ENCODE data around the gene IRX1.

IRX1 gene

GRCh38 chr5:3590967-3591900 lies 4.4 kb upstream of the IRX1 start:
- Histone ChIP-seq H3K9me3 (ENCODE audit: insufficient read depth, low read depth, low read length) (no peaks in the 10 kb centered on the region; the same call in 1 of the 2 replicates), H3K4me1 (ENCODE audit: insufficient read depth, low read length, poor library complexity, severe bottlenecking) (no peaks in the 10 kb centered on the region), H3F3A (ENCODE audit: low read depth) (no peaks in the 10 kb centered on the region), H3K9me2 (replicated peaks; ENCODE audit: low read depth, low read length) (no peaks in the 10 kb centered on the region), H2AFZ (ENCODE audit: low read length) (no peak overlapping the region), H4K20me1 (ENCODE audit: insufficient read depth, low read length, poor library complexity, severe bottlenecking) (no peaks in the 10 kb centered on the region), H3K27me3 (ENCODE audit: insufficient read depth, low read length, poor library complexity, severe bottlenecking) (no peaks in the 10 kb centered on the region), H3K9ac (ENCODE audit: low read depth, low read length, poor library complexity, severe bottlenecking) (no peak overlapping the region), H3K4me2 (ENCODE audit: low read depth, low read length, poor library complexity, severe bottlenecking) (no peak overlapping the region), H3K36me3 (ENCODE audit: insufficient read depth, low read length) (no peaks in the 10 kb centered on the region), H3K4me3 (ENCODE audit: low read length, poor library complexity, severe bottlenecking) (no peak overlapping the region), H3K79me2 (ENCODE audit: insufficient read depth, low read length) (no peaks in the 10 kb centered on the region)
- TF ChIP-seq CTCF (conservative IDR thresholded peaks at IDR 0.05; ENCODE audit: low read length) (no peak), EZH2phosphoT487 (IDR thresholded peaks at IDR 0.05; ENCODE audit: borderline replicate concordance) (no peak)

DNA sequence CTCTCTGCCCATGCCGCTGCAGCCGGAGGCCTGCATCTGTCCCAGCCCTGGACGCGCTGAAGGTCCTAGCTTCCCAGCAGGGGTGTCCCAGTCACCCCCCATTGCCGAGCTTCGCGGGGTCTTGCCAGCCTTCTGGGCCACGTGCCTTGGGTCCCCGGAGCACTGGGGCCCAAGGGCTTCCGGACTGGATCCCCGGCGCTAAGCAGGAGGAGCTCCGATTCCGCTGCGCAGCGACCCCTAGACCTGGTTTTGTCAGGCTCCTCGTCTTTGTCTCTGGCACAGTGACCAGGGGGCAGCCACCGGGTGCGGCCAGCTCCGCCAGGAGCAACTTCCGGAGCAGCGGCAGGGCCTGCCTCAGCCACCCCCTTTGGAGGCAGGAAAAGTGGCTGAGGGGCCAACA lies 3.3 kb upstream of the IRX1 start:
- H3K79me2 ChIP-seq (ENCODE audit: insufficient read depth, low read length): no peaks in the 10 kb centered on the region
- H2AFZ ChIP-seq (ENCODE audit: low read length): no peak overlapping the region
- no peaks in the 10 kb centered on the region for H3K9me2 ChIP-seq (replicated peaks; ENCODE audit: low read depth, low read length)
- H3K4me2 ChIP-seq (ENCODE audit: low read depth, low read length, poor library complexity, severe bottlenecking): no peak overlapping the region
- no peaks in the 10 kb centered on the region for H3K36me3 ChIP-seq (ENCODE audit: insufficient read depth, low read length)
- H4K20me1 ChIP-seq (ENCODE audit: insufficient read depth, low read length, poor library complexity, severe bottlenecking): no peaks in the 10 kb centered on the region
- H3K9me3 ChIP-seq (ENCODE audit: insufficient read depth, low read depth, low read length): no peaks in the 10 kb centered on the region; the same call in 1 of the 2 replicates
- no peak for TF ChIP-seq EZH2phosphoT487 (IDR thresholded peaks at IDR 0.05; ENCODE audit: borderline replicate concordance)
- no peak for TF ChIP-seq CTCF (conservative IDR thresholded peaks at IDR 0.05; ENCODE audit: low read length)
- H3K9ac ChIP-seq (ENCODE audit: low read depth, low read length, poor library complexity, severe bottlenecking): no peak overlapping the region
- H3K4me1 ChIP-seq (ENCODE audit: insufficient read depth, low read length, poor library complexity, severe bottlenecking): no peaks in the 10 kb centered on the region
- H3K4me3 ChIP-seq (ENCODE audit: low read length, poor library complexity, severe bottlenecking): no peak overlapping the region
- no peaks in the 10 kb centered on the region for H3F3A ChIP-seq (ENCODE audit: low read depth)
- H3K27me3 ChIP-seq (ENCODE audit: insufficient read depth, low read length, poor library complexity, severe bottlenecking): no peaks in the 10 kb centered on the region

DNA sequence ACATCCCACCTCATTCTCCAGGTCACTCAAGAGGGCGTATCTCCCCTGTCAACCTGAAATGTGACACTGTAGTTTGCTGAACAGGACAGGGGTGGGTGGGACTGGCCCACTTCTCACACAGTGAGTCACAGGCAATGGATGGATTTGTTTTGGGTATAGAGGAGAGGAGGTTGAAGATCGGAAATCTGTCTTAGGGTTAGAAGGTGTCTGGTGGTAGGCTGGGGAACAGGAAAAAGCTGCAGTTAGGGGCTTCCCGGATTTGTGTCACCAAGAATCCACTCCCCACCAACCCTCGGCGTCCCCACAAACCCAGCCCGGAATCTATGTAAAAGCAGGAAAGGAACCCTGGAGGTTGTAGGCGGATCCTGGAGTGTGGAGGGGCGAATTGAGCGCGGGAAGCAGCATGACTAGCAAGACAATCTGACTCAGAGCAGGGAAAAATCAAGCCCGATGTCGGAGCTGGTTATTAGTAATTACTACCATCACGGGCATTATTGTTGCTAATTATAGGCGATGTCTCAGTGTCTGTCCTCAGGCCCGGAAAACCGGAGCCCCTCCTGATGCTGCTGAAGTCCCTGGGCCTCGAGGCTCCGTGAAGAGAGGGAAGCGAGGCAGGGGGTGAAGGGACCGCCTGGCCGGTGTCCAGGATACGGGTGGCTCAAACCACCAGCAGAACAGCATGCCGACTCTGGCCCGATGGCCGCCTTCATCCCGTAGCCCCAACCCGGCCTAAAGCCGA lies 1.7 kb upstream of the IRX1 start:
- H3K4me2 ChIP-seq (ENCODE audit: low read depth, low read length, poor library complexity, severe bottlenecking): no peak overlapping the region
- H3K4me3 ChIP-seq (ENCODE audit: low read length, poor library complexity, severe bottlenecking): no peak overlapping the region
- H3K27me3 ChIP-seq (ENCODE audit: insufficient read depth, low read length, poor library complexity, severe bottlenecking): no peaks in the 10 kb centered on the region
- H3K4me1 ChIP-seq (ENCODE audit: insufficient read depth, low read length, poor library complexity, severe bottlenecking): no peaks in the 10 kb centered on the region
- no peaks in the 10 kb centered on the region for H3F3A ChIP-seq (ENCODE audit: low read depth)
- no peaks in the 10 kb centered on the region for H3K36me3 ChIP-seq (ENCODE audit: insufficient read depth, low read length)
- no peak overlapping the region for H3K9ac ChIP-seq (ENCODE audit: low read depth, low read length, poor library complexity, severe bottlenecking)
- no peak overlapping the region for H2AFZ ChIP-seq (ENCODE audit: low read length)
- H4K20me1 ChIP-seq (ENCODE audit: insufficient read depth, low read length, poor library complexity, severe bottlenecking): no peaks in the 10 kb centered on the region
- H3K79me2 ChIP-seq (ENCODE audit: insufficient read depth, low read length): no peaks in the 10 kb centered on the region
- TF ChIP-seq EZH2phosphoT487 (IDR thresholded peaks at IDR 0.05; ENCODE audit: borderline replicate concordance) (no peak), CTCF (conservative IDR thresholded peaks at IDR 0.05; ENCODE audit: low read length) (no peak)
- no peaks in the 10 kb centered on the region for H3K9me2 ChIP-seq (replicated peaks; ENCODE audit: low read depth, low read length)
- no peaks in the 10 kb centered on the region; the same call in 1 of the 2 replicates for H3K9me3 ChIP-seq (ENCODE audit: insufficient read depth, low read depth, low read length)

All from Loucy (cell line).